GM12891 (cell line): ENCODE results near the gene ZNF786. TPM values are rescaled to one million over a fixed set of nuclear protein-coding genes. Genes with fewer than 3 reads are reported as not detected.
A peak's percentile ranks its signal among the peaks of the same experiment; 100 is the strongest.

ENCODE experiments used
- DNase-seq: peaks from one replicate; pipeline ENCODE4 v3.0.0; 2011; ENCODE audit warnings: low spot score; ENCODE audit not compliant: insufficient read length
- FAIRE-seq: peaks from 2 replicates; lab custom pipeline; 2011; peaks lifted over from hg19 to GRCh38; lab: Jason Lieb, UNC
- PAX5 ChIP-seq: IDR thresholded peaks from 2 replicates; pipeline ENCODE4 v1.6.1; 2011; ENCODE audit warnings: low read length, moderate library complexity, mild to moderate bottlenecking; ENCODE audit not compliant: insufficient read depth, severe bottlenecking
- POLR2A ChIP-seq: IDR thresholded peaks from 2 replicates; pipeline ENCODE4 v1.6.1; 2011; ENCODE audit warnings: low read depth, low read length, control low read depth
- POLR2AphosphoS5 ChIP-seq: IDR thresholded peaks from 2 replicates; pipeline ENCODE4 v1.6.1; 2011; ENCODE audit warnings: low read depth, low read length, control low read depth
- POU2F2 ChIP-seq: IDR thresholded peaks from 2 replicates; pipeline ENCODE4 v1.6.1; 2011; ENCODE audit warnings: low read depth, mild to moderate bottlenecking, control low read depth, low read length, moderate library complexity
- SPI1 ChIP-seq: IDR thresholded peaks from 2 replicates; pipeline ENCODE4 v1.6.1; 2011; ENCODE audit warnings: low read depth, low read length, control low read depth
- TAF1 ChIP-seq: IDR thresholded peaks from 2 replicates; pipeline ENCODE4 v1.6.1; 2011; ENCODE audit warnings: low read depth, low read length, control low read depth
- polyA plus RNA-seq: library from polyadenylated mRNA; unstranded; fragments of >200 nt; gene quantifications from one replicate; pipeline ENCODE4 v1.2.1, GENCODE V29; 2012; ENCODE audit warnings: low read depth, missing spikeins, inconsistent platforms; ENCODE audit not compliant: missing spikeins

ZNF786 gene, protein sequence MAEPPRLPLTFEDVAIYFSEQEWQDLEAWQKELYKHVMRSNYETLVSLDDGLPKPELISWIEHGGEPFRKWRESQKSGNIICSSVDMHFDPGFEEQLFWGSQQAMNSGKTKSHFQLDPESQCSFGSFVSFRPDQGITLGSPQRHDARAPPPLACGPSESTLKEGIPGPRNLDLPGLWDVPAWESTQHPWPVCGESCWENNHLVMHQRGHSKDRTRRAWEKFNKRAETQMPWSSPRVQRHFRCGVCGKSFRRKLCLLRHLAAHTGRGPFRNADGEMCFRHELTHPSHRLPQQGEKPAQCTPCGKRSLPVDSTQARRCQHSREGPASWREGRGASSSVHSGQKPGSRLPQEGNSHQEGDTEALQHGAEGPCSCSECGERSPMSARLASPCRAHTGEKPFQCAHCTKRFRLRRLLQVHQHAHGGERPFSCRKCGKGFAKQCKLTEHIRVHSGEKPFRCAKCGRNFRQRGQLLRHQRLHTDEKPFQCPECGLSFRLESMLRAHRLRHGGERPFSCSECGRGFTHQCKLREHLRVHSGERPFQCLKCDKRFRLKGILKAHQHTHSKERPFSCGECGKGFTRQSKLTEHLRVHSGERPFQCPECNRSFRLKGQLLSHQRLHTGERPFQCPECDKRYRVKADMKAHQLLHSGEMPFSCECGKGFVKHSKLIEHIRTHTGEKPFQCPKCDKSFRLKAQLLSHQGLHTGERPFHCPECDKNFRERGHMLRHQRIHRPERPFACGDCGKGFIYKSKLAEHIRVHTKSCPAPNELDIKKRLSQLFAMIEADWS
- polyA plus RNA-seq, result 2.0 TPM

DNA sequence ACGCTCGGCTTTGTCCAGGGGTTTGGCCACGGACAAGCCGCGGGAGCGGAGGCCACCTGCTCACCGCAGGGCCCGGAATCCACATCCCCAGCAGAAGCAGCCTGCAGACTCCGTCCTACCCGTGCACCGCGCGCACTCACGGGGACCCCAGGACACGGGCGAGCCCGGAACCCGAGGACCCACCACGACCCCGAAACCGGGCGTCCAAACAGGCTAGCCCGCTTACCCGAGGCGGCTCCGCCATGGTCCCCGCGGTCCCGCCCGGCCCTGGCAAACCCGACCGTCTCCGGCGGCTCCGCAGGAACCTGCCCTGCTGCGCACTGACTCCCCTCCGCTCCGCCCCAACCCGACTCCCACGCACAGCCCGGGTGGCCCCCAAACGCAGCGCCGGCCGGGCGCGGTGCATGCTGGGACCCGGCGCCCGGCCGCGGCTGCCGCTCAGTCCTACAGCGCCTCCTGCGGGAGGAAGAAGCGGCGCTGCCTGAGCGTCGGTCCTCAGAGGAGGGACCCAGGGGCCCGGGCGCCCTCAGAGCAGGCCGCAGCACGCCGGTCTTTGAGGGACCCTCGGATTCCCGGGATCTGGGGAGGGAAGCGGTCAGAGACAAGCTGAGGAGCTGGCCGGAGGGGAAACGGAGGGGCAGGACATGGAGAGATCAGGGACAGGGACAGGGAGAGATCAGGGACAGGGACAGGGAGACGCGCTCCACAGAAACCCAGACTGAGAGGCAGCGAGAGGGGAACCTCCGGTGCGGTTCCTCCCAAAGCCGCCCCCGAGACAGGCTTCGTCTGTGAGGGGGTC lies at the start of gene ZNF786:
Gene ZNF786, minus strand, starts transcription at position 322 of the 799 bp plus-strand sequence. Its CDS starts 78 bp downstream, at position 244.
- peak; percentile 92 for DNase-seq
- peak; percentile 97 for FAIRE-seq
- TF ChIP-seq PAX5 (peak; percentile 50), POLR2A (peak; percentile 90), POLR2AphosphoS5 (peak; percentile 82), POU2F2 (peak; percentile 73), TAF1 (peak; percentile 82), SPI1 (no peak)

DNA sequence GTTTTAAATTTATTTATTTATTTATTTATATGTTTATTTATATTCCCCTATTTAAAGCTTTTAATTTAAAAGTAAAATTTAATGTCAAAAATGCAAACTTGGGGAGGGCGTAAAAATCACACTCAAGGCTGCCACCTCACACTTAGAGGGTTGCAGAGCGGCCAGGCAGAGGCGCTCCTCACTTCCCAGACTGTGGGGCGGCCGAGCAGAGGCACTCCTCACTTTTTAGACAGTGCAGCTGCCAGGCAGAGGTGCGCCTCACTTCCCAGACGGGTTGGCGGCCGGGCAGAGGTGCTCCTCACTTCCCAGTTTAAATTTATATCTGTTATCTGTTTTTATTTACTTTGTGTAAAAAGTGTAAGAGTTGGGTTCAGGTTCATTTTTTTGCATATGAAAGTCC lies 45.6 kb upstream of the ZNF786 start:
- FAIRE-seq (no peak), DNase-seq (no peak)
- TF ChIP-seq POLR2AphosphoS5, result no peak
- no peak for TF ChIP-seq TAF1
- TF ChIP-seq POLR2A, result no peak
- no peak for TF ChIP-seq PAX5
- TF ChIP-seq POU2F2, result no peak
- no peak for TF ChIP-seq SPI1

DNA sequence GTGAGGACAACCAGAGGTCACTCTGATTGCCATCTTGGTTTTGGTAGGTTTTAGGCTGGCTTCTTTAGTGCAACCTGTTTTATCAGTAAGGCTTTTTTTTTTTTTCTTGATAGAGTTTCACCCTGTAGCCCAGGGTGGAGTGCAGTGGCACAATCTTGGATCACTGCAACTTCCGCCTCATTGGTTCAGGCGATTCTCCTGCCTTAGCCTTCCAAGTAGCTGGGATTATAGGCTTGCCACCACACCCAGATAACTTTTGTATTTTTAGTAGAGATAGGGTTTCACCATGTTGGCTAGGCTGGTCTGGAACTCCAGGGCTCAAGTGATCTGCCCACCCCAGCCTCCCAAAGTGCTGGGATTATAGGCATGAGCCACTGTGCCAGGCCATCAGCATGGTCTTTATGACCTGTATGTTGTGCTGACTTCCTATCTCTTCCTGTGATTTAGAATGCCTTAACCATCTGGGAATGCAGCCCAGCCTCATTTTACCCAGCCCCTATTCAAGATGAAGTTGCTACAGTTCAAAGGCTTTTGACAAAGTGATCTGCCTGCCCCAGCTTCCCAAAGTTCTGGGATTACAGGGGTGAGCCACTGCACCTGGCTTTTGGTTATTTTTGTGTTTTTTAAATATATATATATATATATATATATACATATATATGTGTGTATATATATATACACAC lies 42.7 kb upstream of the ZNF786 start:
- DNase-seq (no peak), FAIRE-seq (no peak)
- TF ChIP-seq SPI1 (no peak), POLR2A (no peak), PAX5 (no peak), POLR2AphosphoS5 (no peak), TAF1 (no peak), POU2F2 (no peak)

DNA sequence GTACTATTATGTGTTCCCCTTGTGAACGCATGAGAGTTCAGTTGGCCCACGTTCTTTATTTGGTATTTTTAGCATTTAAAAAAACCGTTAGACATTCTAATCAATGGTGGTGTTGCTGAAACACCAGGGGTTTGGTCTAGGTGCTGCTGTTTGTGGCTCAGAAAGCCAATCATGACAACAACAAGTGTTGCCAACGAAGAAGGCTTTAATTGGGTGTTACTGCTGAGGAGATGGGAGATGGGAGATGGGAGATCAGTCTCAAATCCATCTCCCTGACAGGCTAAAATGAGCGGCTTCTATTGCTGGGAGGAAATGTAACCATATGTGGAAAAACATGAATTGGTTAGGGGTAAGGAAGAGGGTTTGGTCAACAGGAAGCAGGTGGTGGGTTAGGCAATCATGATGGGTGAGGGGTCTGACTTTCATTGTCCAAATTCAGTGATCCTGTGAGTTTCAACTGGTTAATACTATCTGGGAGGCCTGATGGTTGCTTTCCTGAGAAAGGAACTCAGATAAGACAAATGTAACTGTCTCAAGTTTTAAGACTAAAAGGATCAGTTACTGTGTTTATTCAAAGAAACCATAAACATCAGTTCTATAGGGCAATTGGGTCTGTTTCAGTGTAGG lies 40.2 kb upstream of the ZNF786 start:
- no peak for DNase-seq
- no peak for FAIRE-seq
- TF ChIP-seq PAX5, result no peak
- TF ChIP-seq SPI1, result no peak
- TF ChIP-seq POLR2A, result no peak
- no peak for TF ChIP-seq POU2F2
- no peak for TF ChIP-seq POLR2AphosphoS5
- TF ChIP-seq TAF1, result no peak

DNA sequence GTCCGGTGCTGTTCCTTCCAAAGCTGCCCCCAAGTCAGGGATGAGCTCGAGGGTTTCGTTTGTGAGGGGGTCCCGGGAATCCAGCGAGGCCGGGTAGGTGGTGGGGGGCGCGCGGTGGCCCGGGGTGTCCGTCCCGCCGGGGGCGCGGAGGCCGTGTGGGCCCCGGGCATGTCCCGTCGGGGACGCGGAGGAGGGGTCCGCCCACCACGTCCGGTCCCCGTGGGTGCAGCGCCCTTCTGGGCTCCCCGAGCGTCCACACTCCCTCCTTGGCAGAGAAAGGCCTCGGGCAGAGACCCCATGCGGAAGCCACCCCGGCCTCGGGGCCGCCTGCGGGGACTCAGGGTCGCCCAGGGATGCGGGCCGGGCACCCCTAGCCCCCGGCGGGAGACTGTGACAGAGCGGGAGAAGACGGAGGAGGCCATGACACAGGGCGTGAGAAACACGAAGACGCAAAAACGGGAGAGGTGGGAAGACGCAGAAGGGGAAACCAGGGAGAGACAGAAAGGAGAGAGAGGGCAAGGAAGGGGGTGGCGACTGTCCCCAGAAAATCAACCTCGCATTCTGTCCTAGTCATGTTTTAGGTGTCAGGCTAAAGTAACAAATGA lies 36.2 kb upstream of the ZNF786 start:
- FAIRE-seq (peak; percentile 16), DNase-seq (peak; percentile 55)
- TF ChIP-seq SPI1, result no peak
- TF ChIP-seq POU2F2, result no peak
- no peak for TF ChIP-seq PAX5
- TF ChIP-seq POLR2AphosphoS5, result peak; percentile 21
- TF ChIP-seq TAF1, result peak; percentile 7; the same call in 1 of the 2 replicates
- peak; percentile 9 for TF ChIP-seq POLR2A

DNA sequence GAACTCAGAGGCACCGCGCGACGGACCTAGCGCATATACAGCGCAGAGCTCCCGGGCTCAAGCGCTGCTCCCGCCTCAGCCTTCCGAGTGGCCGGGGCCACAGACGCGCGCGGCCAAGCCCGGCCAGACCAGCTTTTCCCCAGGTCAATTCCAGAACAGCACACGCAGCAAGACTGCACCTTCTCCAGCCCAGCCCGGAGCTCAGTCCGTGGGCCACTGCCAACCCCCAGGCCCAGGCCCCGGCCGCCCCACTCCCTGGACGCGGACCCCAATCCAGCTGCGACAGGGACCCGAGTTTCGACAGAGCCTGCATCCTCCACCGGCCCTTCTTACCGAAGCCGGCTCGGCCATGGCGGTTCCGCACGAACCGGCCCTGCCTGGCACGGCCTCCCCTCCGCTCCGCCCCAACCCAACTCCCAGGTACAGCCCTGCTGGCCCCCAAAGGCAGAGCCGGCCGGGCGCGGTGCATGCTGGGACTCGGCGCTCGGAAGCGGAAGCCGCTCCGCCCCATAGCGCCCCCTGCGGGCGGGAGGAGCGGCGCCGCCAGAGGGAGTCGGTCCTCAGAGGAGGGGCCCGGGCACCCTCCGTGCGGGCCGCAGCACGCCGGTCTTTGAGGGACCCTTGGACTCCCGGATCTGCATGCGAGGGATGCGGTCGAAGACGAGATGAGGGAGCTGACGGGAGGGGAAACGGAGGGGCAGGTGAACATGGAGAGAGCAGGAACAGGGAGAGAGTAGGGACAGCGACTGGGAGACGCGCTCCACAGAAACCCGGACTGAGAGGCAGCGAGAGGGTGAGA lies 35.5 kb upstream of the ZNF786 start, which contains the start of gene ZNF425:
Gene ZNF425, minus strand, starts transcription at position 462 of the 799 bp plus-strand sequence. Its CDS starts 111 bp downstream, at position 351.
- FAIRE-seq (peak; percentile 95), DNase-seq (peak; percentile 96)
- TF ChIP-seq POLR2A (peak; percentile 96), TAF1 (peak; percentile 78; the same call in 1 of the 2 replicates), PAX5 (no peak), SPI1 (peak; percentile 45), POLR2AphosphoS5 (peak; percentile 90), POU2F2 (peak; percentile 45; the same call in 1 of the 2 replicates)

DNA sequence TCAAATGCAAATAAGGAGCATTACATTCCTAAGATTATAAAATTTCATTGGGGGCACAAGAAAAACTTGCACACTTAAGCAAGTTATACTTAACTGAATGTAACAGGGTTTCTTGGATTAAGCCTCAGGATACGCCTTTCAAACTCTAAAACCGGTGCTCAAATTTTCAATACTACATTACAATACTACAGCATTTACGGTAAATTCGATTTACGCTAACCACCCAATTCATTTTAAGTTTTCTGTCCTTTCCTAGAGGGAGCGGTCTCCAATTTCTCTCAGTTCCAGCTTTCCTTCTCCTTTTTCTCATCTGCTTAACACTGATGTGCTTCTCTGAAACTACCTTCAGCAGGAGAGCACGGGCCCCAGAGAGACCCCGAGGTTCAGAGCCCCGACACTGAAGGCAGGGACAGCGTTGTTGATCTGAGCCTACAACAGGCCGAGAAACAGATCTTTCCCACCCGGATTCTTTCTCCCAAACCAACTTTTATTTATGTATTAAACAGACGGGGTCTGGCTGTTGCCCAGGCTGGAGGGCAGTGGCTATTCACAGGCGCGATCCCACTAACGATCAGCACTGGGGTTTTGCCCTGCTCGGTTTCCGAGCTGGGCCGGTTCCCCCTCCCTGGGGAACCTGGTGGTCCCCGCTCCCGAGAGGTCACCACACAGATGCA lies 34.8 kb upstream of the ZNF786 start:
- DNase-seq (no peak), FAIRE-seq (no peak)
- no peak for TF ChIP-seq POLR2AphosphoS5
- no peak for TF ChIP-seq SPI1
- no peak for TF ChIP-seq POLR2A
- TF ChIP-seq PAX5, result no peak
- no peak for TF ChIP-seq POU2F2
- TF ChIP-seq TAF1, result no peak
